Colonic mucosa (tissue), 4 donors: ENCODE measurements around the gene EML6. TPM values are rescaled to one million over a fixed set of nuclear protein-coding genes. Genes with fewer than 3 reads are reported as not detected.

ENCODE experiments used
- DNase-seq: peaks from one replicate; pipeline ENCODE4 v3.0.0-alpha.2; 2020
- H3K27ac ChIP-seq: fragments of 200-600 bp; one replicate; pipeline ENCODE4 v1.8.0; 2021
- H3K27me3 ChIP-seq: fragments of 200-600 bp; one replicate; pipeline ENCODE4 v1.8.0; 2021
- H3K36me3 ChIP-seq: fragments of 200-600 bp; one replicate; pipeline ENCODE4 v1.8.0; 2021
- H3K4me1 ChIP-seq: fragments of 200-600 bp; one replicate; pipeline ENCODE4 v1.8.0; 2021; ENCODE audit warnings: mild to moderate bottlenecking
- H3K4me3 ChIP-seq: fragments of 200-600 bp; one replicate; pipeline ENCODE4 v1.8.0; 2021
- H3K9ac ChIP-seq, 2 donors: one replicate each; pipeline ENCODE4 v1.7.0; 2013; ENCODE audit warnings: control low read depth in 2 of 2, low read depth in 2 of 2, low read length in 2 of 2
- H3K9me3 ChIP-seq: fragments of 200-600 bp; one replicate; pipeline ENCODE4 v1.8.0; 2021
- CTCF ChIP-seq: fragments of 200-600 bp; IDR thresholded peaks from one replicate; pipeline ENCODE4 v1.8.0; 2022; ENCODE audit warnings: antibody characterized with exemption, mild to moderate bottlenecking
- intact Hi-C: fragments of 100-400 bp; cut with DNase I; formaldehyde crosslinking; loops from one replicate; pipeline ENCODE4 v1.14.1; 2022
- total RNA-seq, 2 donors: library from RNA; stranded (reverse); fragmentation: NEBNext Ultra II Directional in 1 of 2; extraction: Animal tissue kit (Norgen Biotek cat#: 25700) in 1 of 2; gene quantifications; one replicate each; pipeline ENCODE4 v1.2.1, GENCODE V29; 2021
- donor health status: healthy.
- donor health status: DM: no; HTN: no; CAD: no.
- donor health status: DM: no; HTN: no; CAD: no.

Gene EML6
- total RNA-seq, 2 donors from 2014 or later: 2.1 to 2.5 TPM

GRCh38 chr2:54767921-54768320, 44.5 kb downstream of the EML6 start:
- no peaks in the 10 kb centered on the region for H3K27me3 ChIP-seq
- H3K4me1 ChIP-seq: no peaks in the 10 kb centered on the region
- no peak overlapping the region for H3K4me3 ChIP-seq
- intact Hi-C loops: no loop called here
- H3K9me3 ChIP-seq: no peaks in the 10 kb centered on the region
- no peak for TF ChIP-seq CTCF
- H3K9ac ChIP-seq: no peak overlapping the region
- H3K27ac ChIP-seq: no peak overlapping the region
- H3K36me3 ChIP-seq: no peaks in the 10 kb centered on the region
- no peak for DNase-seq

- no peak for DNase-seq
- no peak for TF ChIP-seq CTCF
Measured at GRCh38 chr2:54768772-54769428, 45.4 kb downstream of the EML6 start.

GRCh38 chr2:54770211-54770610, 46.7 kb downstream of the EML6 start:
- TF ChIP-seq CTCF: no peak
- DNase-seq: no peak
- no peaks in the 10 kb centered on the region for H3K27me3 ChIP-seq
- no peaks in the 10 kb centered on the region for H3K4me1 ChIP-seq
- H3K9ac ChIP-seq: no peak overlapping the region
- H3K27ac ChIP-seq: no peak overlapping the region
- H3K9me3 ChIP-seq: no peaks in the 10 kb centered on the region
- no peaks in the 10 kb centered on the region for H3K36me3 ChIP-seq
- no peak overlapping the region for H3K4me3 ChIP-seq
- intact Hi-C loops: no loop called here

More at GRCh38 chr2:54768772-54769428, 45.4 kb downstream of the EML6 start:
- H3K27me3 ChIP-seq: no peaks in the 10 kb centered on the region
- no peaks in the 10 kb centered on the region for H3K36me3 ChIP-seq
- H3K4me1 ChIP-seq: no peaks in the 10 kb centered on the region
- no peak overlapping the region for H3K9ac ChIP-seq
- H3K27ac ChIP-seq: no peak overlapping the region
- intact Hi-C loops: no loop called here
- no peaks in the 10 kb centered on the region for H3K9me3 ChIP-seq
- H3K4me3 ChIP-seq: no peak overlapping the region

GRCh38 chr2:54770676-54771075, 47.2 kb downstream of the EML6 start:
- no peak for DNase-seq
- Histone ChIP-seq H3K27ac (no peak overlapping the region), H3K9ac (no peak overlapping the region), H3K27me3 (no peaks in the 10 kb centered on the region), H3K36me3 (no peaks in the 10 kb centered on the region), H3K4me1 (no peaks in the 10 kb centered on the region), H3K4me3 (no peak overlapping the region), H3K9me3 (no peaks in the 10 kb centered on the region)
- TF ChIP-seq CTCF: no peak
- intact Hi-C loops: no loop called here

GRCh38 chr2:54771166-54771885, 47.9 kb downstream of the EML6 start:
- Histone ChIP-seq H3K4me1 (no peaks in the 10 kb centered on the region), H3K9me3 (no peaks in the 10 kb centered on the region), H3K27ac (no peak overlapping the region), H3K4me3 (no peak overlapping the region), H3K9ac (no peak overlapping the region), H3K36me3 (no peaks in the 10 kb centered on the region), H3K27me3 (no peaks in the 10 kb centered on the region)
- intact Hi-C loops: no loop called here
- TF ChIP-seq CTCF: no peak
- no peak for DNase-seq
